K562 (cell line): Measurements from ENCODE around the gene DLGAP1. TPM values are rescaled to one million over a fixed set of nuclear protein-coding genes. Genes with fewer than 3 reads are reported as not detected.

Experiments
- ATAC-seq: fragments of 200-7000 bp; cut with Tn5 transposase; 3 replicates; pipeline ENCODE4 v1.9.1; 2020; ENCODE audit warnings: moderate library complexity
- BruUV-seq: library from RNA; stranded (reverse); fragments of 400-500 nt; replicated peaks from 2 replicates; lab custom pipeline; 2021; lab: Mats Ljungman, UMichigan
- CTCF ChIA-PET: fragments of 300-600 bp; formaldehyde crosslinking; extraction: SDS; loops from one replicate; lab custom pipeline; 2021; ENCODE audit warnings: low intra/inter-chr PET ratio; lab: Yijun Ruan, JAX
- POLR2A ChIA-PET: fragments of 300-600, 350-650 bp; sonication (Branson Sonifier 250); formaldehyde crosslinking; extraction: SDS; loops from one replicate; lab custom pipeline; 2021; ENCODE audit warnings: antibody characterized with exemption, inconsistent platforms; lab: Yijun Ruan, JAX
- DNase-seq, 4 experiments: peaks; one replicate each; pipeline versions ENCODE4 v3.0.0 to v3.0.0-alpha.2; 2011 to 2018; ENCODE audit warnings: low spot score in 3 of 4, mixed read lengths in 3 of 4; ENCODE audit errors: extremely low read depth in 1 of 4
- FAIRE-seq: peaks from 2 replicates; lab custom pipeline; 2011; peaks lifted over from hg19 to GRCh38; lab: Jason Lieb, UNC
- H2AFZ ChIP-seq: 2 replicates; pipeline ENCODE4 v1.6.0; 2011; ENCODE audit warnings: low read depth, low read length, control low read depth, inconsistent platforms
- H3K27ac ChIP-seq: fragments of 200-600 bp; 3 replicates; pipeline ENCODE4 v1.8.0; 2011; ENCODE audit warnings: low read depth, mild to moderate bottlenecking, control low read depth, inconsistent platforms, low read length, moderate library complexity, mixed read lengths; ENCODE audit errors: extremely low read depth
- H3K27me3 ChIP-seq, 2 experiments: fragments of 300-600 bp in 1 of 2; 2 replicates in 1 of 2; 3 replicates in 1 of 2; pipeline versions ENCODE4 v1.6.0 to v1.8.0; 2011; ENCODE audit warnings: inconsistent platforms in 2 of 2, low read length in 2 of 2, mild to moderate bottlenecking in 1 of 2, mixed read lengths in 1 of 2, moderate library complexity in 1 of 2; ENCODE audit not compliant: control insufficient read depth in 2 of 2, insufficient read depth in 2 of 2
- H3K36me3 ChIP-seq: fragments of 300-600 bp; 3 replicates; pipeline ENCODE4 v1.8.0; 2011; ENCODE audit warnings: mild to moderate bottlenecking, low read length, inconsistent platforms; ENCODE audit not compliant: control insufficient read depth, insufficient read depth
- H3K4me1 ChIP-seq, 2 experiments: fragments of 200-600 bp in 1 of 2; replicated peaks in 1 of 2; 2 replicates in 1 of 2; 3 replicates in 1 of 2; pipeline versions ENCODE4 v1.5.1 to v1.8.0; 2011; ENCODE audit warnings: inconsistent platforms in 2 of 2, low read length in 2 of 2, mild to moderate bottlenecking in 1 of 2, mixed read lengths in 1 of 2, moderate library complexity in 1 of 2; ENCODE audit not compliant: control insufficient read depth in 2 of 2, insufficient read depth in 2 of 2
- H3K4me2 ChIP-seq: 2 replicates; pipeline ENCODE4 v1.6.1; 2011; ENCODE audit warnings: low read length, control low read depth, inconsistent platforms, mixed read lengths; ENCODE audit not compliant: insufficient read depth
- H3K4me3 ChIP-seq: fragments of 200-600 bp; sonication (generic), shearing (Covaris generic); 2 replicates; pipeline ENCODE4 v1.5.1; 2016; ENCODE audit warnings: control low read depth, inconsistent platforms
- H3K79me2 ChIP-seq: fragments of 200-600 bp; 3 replicates; pipeline ENCODE4 v1.8.0; 2011; ENCODE audit warnings: low read length, inconsistent platforms; ENCODE audit not compliant: control insufficient read depth, insufficient read depth
- H3K9ac ChIP-seq, 2 experiments: 2 replicates each; pipeline versions ENCODE4 v1.6.0 to v1.6.1; 2011; ENCODE audit warnings: low read depth in 2 of 2, low read length in 2 of 2, control low read depth in 1 of 2, inconsistent platforms in 1 of 2, mild to moderate bottlenecking in 1 of 2, mixed read lengths in 1 of 2; ENCODE audit not compliant: insufficient read depth in 1 of 2
- H3K9me1 ChIP-seq: one replicate; pipeline ENCODE4 v1.6.0; 2011; ENCODE audit warnings: inconsistent platforms, mild to moderate bottlenecking, low read length, moderate library complexity; ENCODE audit not compliant: control insufficient read depth, insufficient read depth
- H3K9me3 ChIP-seq: replicated peaks from 2 replicates; pipeline ENCODE4 v1.5.1; 2011; ENCODE audit warnings: low read depth, low read length, inconsistent platforms; ENCODE audit not compliant: control insufficient read depth, insufficient read depth
- H4K20me1 ChIP-seq: replicated peaks from 2 replicates; pipeline ENCODE4 v1.6.1; 2011; ENCODE audit warnings: low read length, inconsistent platforms, mixed read lengths; ENCODE audit not compliant: control insufficient read depth, insufficient read depth
- E2F1 ChIP-seq: sonication (generic); formaldehyde crosslinking; IDR thresholded peaks from 2 replicates; pipeline ENCODE4 v1.8.1; 2023; ENCODE audit warnings: mild to moderate bottlenecking, missing genetic modification reagents, moderate library complexity
- MYNN ChIP-seq, 2 experiments: sonication (generic); formaldehyde crosslinking in 1 of 2; IDR thresholded peaks; 2 replicates each; pipeline versions ENCODE4 v1.5.0 to v1.6.1; 2016 to 2020; ENCODE audit warnings: antibody characterized with exemption in 1 of 2, missing genetic modification reagents in 1 of 2
- OTX1 ChIP-seq: fragments of 450-650 bp; formaldehyde crosslinking; IDR thresholded peaks from 2 replicates; pipeline ENCODE4 v1.4.0; 2022; ENCODE audit warnings: mild to moderate bottlenecking
- PPARD ChIP-seq: fragments of 250-450 bp; sonication (Bioruptor Pico); IDR thresholded peaks from 2 replicates; pipeline ENCODE4 v1.8.0; 2022; ENCODE audit warnings: inconsistent platforms, mild to moderate bottlenecking, moderate library complexity
- RBFOX2 ChIP-seq: fragments of 200-400 bp; formaldehyde crosslinking; IDR thresholded peaks from 2 replicates; pipeline ENCODE4 v1.6.1; 2017; ENCODE audit warnings: low read depth, mild to moderate bottlenecking, low read length, moderate library complexity
- TGIF2 ChIP-seq: sonication (generic); formaldehyde crosslinking; IDR thresholded peaks from 2 replicates; pipeline ENCODE4 v1.8.1; 2022; ENCODE audit warnings: mild to moderate bottlenecking, missing genetic modification reagents, moderate library complexity
- U2AF2 ChIP-seq: fragments of 200-400 bp; formaldehyde crosslinking; optimal IDR thresholded peaks from 2 replicates; pipeline ENCODE3; 2017; ENCODE audit warnings: low read depth, mild to moderate bottlenecking, low read length
- WGBS: fragments of 100-300 bp; shearing (Covaris generic); methylation state at CpG from one replicate; pipeline ENCODE4 v1.1.6; 2016; ENCODE audit warnings: low coverage, mixed read lengths; ENCODE audit not compliant: insufficient coverage; ENCODE audit errors: missing lambda C conversion rate; 5-methylcytosine and 5-hydroxymethylcytosine counted together
- in situ Hi-C: fragments of 300-500 bp; cut with MboI; formaldehyde crosslinking; loops from 4 replicates; pipeline ENCODE4 v1.15.0; 2018; ENCODE audit warnings: inconsistent platforms, mixed read lengths
- intact Hi-C: fragments of 100-400 bp; cut with micrococcal nuclease; formaldehyde crosslinking; loops from 2 replicates; pipeline ENCODE4 v1.14.2; 2022
- polyA plus RNA-seq, 8 experiments: library from polyadenylated mRNA; depleted of rRNA in 4 of 8; stranded (reverse) in 5 of 8; unstranded in 3 of 8; fragments of >200 nt; fragmentation: Nextera tagmentation in 2 of 8; fragmentation: Illumina TruSeq in 1 of 8; extraction: Ambion mirVana in 2 of 8; extraction: Trizol in 1 of 8; gene quantifications; 2 replicates each; pipeline versions ENCODE4 v1.2.1 to v1.2.3, GENCODE V29; 2011 to 2014; ENCODE audit warnings: inconsistent platforms in 1 of 8, missing spikeins in 1 of 8
- total RNA-seq, 7 experiments: library from RNA; depleted of rRNA in 6 of 7; stranded (reverse); fragments of >200 nt in 6 of 7; fragmentation: Illumina TruSeq in 2 of 7; extraction: Trizol in 2 of 7; gene quantifications; 2 replicates each; pipeline versions ENCODE4 v1.2.1 to v1.2.3, GENCODE V29; 2011 to 2021; ENCODE audit warnings: low replicate concordance in 1 of 7

Gene DLGAP1
- total and polyA plus RNA-seq, 9 of the 15 experiments (the other 6 are each of a cell fraction or from before 2014, with no cell fraction given), result 0.04 to 0.22 (median 0.08) TPM

GRCh38 chr18:4384932-4385331, 70.2 kb downstream of the DLGAP1 start:
- Histone ChIP-seq H3K4me2 (no peak overlapping the region), H3K79me2 (no peaks in the 10 kb centered on the region), H3K4me1 (no peaks in the 10 kb centered on the region), H4K20me1 (no peaks in the 10 kb centered on the region), H2AFZ (no peak overlapping the region), H3K9me3 (0 out of 2 replicates have a peak, but pooled peaks cover 2% of the 10 kb centered on the region), H3K27ac (no peak overlapping the region), H3K27me3 (no peaks in the 10 kb centered on the region), H3K9ac (no peak overlapping the region), H3K9me1 (no peaks in the 10 kb centered on the region), H3K4me3 (no peak overlapping the region), H3K36me3 (no peaks in the 10 kb centered on the region)
- in situ Hi-C loops (no loop called here), intact Hi-C loops (no loop called here)
- POLR2A ChIA-PET, result interaction anchor here (0.6 kb wide), 1 partner anchor 158 kb away, joined by 3 read pairs; no protein-coding TSS in a partner anchor
- ATAC-seq (no peak), FAIRE-seq (no peak), DNase-seq (no peak)
- TF ChIP-seq E2F1 (no peak), TGIF2 (no peak), RBFOX2 (no peak), OTX1 (no peak), MYNN (IDR thresholded peaks at IDR 0.05) (no peak), MYNN (CRISPR knock-in tag; IDR thresholded peaks at IDR 0.05) (no peak), U2AF2 (no peak), PPARD (CRISPR knock-in tag) (no peak)
- no TSS peak for BruUV-seq
- CTCF ChIA-PET, result no interaction called here
- 2% methylated on average over 3 of the region's 3 CpGs for WGBS
